NOMO-1 treated with DMSO at 0.1 percent for 48 hours (cell line): ENCODE results near the gene KCNMA1.

Experiments used
- DNase-seq: peaks from one replicate; lab custom pipeline; 2025; ENCODE audit not compliant: unreplicated experiment; lab: John Stamatoyannopoulos, UW

The KCNMA1 gene

GRCh38 chr10:77201135-77202106, 436.2 kb downstream of the KCNMA1 start:
- no peak for DNase-seq

GRCh38 chr10:77197544-77197943, 440.1 kb downstream of the KCNMA1 start:
- no peak for DNase-seq

GRCh38 chr10:77196614-77197013, 441.0 kb downstream of the KCNMA1 start:
- no peak for DNase-seq

- no peak for DNase-seq
Measured at GRCh38 chr10:77195101-77195500, 442.5 kb downstream of the KCNMA1 start.

- DNase-seq: no peak
Measured at GRCh38 chr10:77193001-77193400, 444.6 kb downstream of the KCNMA1 start.

DNA sequence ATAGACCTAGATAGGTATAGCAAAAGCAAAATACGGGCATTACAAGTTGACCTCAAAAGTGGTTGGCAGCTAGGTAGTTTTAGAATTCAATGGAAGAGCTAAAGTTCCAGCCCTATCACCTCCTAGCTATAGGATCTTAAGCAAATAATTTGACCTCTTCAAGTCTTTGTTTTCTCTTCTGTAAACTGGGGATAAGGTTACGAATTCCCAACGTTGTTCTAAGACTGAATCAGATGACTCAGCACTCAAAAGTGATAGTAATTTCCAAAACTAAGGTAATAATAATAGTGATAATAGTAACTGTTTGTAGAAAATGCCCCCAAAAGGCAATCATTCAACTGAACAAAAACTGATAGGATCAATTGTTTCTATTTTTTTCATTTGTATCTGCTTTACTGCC, 445.2 kb downstream of the KCNMA1 start:
- DNase-seq: no peak

GRCh38 chr10:77191324-77192049, 446.1 kb downstream of the KCNMA1 start:
- DNase-seq: no peak

DNA sequence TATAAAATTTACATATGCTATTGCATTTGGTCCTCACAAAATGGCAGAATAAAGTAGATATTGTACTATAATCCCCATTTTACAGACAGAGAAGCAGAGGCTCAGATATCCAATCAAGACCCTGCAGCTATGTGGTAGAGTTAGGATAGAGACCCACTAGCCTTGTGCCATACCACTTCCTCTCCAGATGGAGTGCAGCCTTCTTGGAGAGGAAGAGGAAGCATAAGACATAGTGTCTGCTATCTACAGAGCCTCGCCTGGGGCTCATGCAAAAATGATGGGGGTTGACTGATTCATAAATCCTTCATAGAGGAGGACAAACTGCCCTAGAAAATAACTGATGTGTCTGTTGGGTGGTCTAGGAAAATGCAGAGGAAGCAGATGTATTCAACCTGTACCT, 447.3 kb downstream of the KCNMA1 start:
- DNase-seq: peak; percentile 21

- no peak for DNase-seq
Measured at GRCh38 chr10:77189520-77189919, 448.1 kb downstream of the KCNMA1 start.

DNA sequence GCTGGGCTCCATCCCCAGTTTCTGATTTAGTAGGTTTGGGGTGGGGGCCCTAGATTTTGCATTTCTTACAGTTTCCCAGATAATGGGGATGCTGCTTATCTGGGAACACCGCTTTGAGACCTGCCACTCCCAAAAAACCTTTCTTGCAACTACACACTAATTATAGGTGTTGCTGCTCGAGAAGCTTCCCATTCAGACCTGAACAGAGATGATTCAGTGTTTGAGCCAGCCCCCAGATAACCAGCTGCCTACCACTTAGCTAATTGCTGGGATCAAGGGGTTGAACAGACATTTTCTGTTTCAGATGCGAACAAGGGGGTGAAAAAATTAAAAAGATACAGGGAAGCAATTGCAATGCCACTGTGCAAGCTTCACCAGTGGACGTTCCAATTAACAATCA, 448.5 kb downstream of the KCNMA1 start:
- no peak for DNase-seq

DNA sequence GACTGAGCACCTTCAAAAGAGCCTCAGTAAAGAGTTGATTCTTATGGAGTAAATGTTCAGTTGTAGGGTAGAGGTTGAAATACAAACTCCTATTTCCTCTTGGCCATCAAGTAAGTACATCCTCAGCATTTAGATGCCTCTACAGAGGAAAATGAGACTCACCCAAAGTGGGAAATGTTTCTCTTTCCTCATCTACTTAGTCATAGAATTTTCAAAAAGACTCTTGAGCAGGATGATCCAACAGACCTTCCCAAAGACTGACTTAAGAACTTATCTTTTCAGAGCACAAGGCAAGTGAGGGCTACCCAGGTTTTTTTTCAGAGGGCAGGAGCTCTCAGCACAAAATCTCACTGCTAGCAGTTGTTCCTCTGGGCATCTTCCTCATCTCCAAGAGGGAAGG, 449.1 kb downstream of the KCNMA1 start:
- DNase-seq: no peak

DNA sequence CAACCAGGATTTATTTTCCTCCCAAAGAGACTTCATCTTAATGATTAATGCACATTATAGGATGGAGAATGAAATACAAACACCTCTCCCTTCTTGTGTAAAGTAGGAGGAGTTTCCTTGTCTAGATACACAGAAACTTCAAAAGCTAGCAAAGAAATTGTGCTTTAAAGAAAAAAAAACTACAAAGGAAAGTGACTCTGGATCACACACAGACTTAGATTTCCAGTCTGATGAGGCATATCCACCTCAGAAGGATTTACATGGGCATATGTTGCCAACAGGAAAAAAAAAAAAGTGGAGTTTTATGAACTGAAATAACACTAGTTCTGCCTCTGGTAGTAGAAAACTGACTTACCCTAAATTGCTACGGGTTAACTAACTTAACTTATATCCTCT, 449.6 kb downstream of the KCNMA1 start:
- DNase-seq: no peak

DNA sequence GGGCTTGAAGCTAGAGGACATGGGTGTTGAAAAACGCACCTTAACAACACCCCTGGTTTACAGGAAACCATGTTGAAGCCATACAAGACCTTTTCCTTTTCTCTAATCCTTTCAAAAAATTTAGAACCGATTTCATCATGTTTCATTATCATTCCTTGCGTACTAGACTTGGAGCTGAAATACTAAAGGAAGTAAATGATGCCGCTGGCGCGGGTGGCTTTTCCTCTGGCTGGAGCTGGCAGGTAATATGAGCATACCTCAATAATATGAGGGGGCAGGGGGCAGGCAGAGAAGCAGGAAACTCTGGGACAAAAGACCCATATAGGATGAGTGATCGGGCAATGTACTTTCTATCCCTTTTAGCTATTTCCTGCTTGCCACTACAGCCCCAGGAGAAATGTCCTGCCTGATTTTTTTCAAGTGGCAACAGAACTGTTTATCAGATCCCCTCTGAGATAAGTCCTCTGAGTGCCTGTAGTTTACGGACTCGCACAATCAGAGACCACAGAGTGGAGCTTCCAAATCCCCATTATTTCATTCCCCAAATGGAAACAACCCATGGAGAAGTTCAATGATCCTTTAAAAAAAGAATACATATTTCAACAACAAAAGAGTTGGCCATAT, 450.1 kb downstream of the KCNMA1 start:
- no peak for DNase-seq

DNA sequence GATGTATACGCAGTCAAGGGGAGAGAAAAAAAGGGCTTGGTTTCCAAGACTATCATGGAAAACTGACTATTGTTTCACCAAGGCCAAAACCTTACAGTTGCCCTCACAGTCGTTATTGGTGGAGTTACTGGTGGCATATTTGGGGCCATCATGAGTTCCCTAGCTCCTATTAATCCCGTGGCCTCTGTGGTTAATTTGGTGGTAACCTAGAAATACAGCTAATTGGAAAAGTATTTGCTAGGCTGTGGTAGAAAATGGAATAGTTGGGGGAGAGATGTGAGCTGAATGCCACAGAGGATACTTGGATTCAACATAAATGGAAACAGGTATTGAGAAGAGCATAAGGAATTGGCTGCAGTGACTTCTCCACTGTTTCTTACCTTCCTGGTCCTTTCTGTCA, 450.7 kb downstream of the KCNMA1 start:
- no peak for DNase-seq

DNA sequence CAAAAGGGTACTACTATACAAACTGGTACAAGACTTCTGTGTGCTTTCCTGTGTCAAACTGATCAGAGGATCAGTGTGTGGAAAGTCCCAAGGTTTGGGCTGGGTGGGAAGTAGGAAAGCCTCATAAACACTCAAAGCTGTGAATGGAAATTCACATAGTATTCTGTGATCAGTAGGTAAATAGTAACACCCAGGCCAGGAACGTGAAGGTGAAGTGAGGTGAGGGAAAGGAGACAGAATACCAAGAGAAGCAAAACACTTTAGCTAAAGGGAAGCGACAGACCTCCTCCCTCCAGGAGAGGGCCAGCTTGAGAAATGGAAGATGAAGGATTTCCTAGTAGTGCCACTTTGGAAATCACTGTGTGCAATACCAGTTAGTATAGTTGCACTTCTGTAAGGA, 451.9 kb downstream of the KCNMA1 start:
- DNase-seq: no peak

DNA sequence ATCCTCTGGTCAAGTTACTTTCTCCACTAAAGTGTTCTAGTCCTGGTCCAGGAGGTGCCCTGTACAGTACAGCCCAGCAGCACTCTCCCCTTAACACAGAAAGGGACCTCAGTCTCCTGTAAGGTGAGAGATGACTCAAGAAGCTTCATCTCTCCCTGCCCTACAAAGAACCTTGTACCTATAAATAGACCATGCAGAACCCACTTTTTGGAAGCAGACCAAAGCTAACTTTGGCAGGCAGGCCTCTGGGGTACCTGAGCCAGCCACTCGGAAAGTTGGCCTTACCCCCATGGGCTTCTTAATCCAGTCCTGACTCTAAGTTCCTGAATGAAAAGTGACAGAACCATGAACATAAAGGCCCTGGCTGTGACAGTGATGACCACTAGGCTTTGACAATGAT, 454.8 kb downstream of the KCNMA1 start:
- no peak for DNase-seq

GRCh38 chr10:77180794-77181193, 456.8 kb downstream of the KCNMA1 start:
- DNase-seq: no peak

- no peak for DNase-seq
Measured at GRCh38 chr10:77180104-77180503, 457.5 kb downstream of the KCNMA1 start.

- DNase-seq: no peak
Measured at GRCh38 chr10:77179015-77179695, 458.5 kb downstream of the KCNMA1 start.

DNA sequence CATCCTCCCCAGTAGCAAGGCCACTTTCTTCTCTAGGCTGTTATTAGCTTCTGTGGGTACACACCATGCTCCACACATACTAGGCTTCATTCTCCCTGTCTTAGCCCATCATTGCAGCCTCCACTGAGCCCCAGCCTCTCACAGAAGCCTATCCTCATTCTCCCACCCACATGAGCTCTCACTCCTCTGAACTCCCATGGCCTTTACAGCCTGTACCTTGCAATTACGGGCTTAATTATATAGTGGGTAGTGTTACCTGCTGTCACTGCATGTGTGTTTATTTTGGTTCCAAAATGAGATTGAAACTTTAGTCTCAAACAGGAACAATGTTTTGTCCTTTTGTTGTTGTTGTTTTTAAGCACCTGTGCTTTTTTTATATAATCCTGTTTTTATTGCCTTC, 460.0 kb downstream of the KCNMA1 start:
- no peak for DNase-seq

DNA sequence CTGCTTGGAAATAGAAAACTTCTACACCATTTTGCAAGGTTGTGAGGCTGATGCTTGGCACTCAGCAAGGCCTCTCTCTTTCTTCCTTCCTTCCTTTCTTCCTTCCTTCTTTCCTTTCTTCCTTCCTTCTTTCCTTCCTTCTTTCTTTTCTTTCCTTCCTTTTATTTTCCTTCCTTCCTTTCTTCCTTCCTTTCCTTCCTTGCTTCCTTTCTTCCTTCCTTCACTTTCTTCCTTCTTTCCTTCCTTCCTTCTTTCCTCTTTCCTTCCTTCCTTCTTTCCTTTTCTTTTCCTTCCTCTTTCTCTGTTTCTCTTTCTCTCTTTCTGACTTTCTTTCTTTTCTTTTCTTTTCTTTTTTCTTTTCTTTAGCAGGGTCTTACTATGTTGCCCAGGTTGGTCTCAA, 460.4 kb downstream of the KCNMA1 start:
- DNase-seq: no peak
